ENCODE data around the gene ANO3.

DNA sequence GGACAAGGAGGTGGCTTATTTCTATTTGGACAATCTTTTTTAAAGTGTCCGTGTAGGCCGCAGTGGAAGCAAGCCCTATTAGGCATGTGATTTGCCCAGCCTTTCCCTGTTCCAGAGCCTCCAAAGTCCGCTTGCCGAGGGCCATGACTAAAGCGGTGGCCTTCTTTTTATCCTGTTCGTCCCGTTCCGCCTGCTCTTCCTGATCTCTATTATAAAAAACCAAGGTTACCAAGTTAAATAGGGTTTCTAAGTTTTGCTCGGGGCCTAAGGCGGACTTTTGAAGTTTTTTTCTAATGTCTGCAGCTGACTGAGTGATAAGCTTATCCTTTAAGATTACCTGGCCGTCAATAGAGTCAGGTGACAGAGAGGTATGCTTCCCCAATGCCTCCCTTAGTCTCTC is 261.8 kb downstream of the ANO3 start:
- TF ChIP-seq, protein P1, sequence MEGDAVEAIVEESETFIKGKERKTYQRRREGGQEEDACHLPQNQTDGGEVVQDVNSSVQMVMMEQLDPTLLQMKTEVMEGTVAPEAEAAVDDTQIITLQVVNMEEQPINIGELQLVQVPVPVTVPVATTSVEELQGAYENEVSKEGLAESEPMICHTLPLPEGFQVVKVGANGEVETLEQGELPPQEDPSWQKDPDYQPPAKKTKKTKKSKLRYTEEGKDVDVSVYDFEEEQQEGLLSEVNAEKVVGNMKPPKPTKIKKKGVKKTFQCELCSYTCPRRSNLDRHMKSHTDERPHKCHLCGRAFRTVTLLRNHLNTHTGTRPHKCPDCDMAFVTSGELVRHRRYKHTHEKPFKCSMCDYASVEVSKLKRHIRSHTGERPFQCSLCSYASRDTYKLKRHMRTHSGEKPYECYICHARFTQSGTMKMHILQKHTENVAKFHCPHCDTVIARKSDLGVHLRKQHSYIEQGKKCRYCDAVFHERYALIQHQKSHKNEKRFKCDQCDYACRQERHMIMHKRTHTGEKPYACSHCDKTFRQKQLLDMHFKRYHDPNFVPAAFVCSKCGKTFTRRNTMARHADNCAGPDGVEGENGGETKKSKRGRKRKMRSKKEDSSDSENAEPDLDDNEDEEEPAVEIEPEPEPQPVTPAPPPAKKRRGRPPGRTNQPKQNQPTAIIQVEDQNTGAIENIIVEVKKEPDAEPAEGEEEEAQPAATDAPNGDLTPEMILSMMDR (IDR thresholded peaks at IDR 0.05): no peak
- no peak for TF ChIP-seq EZH2 (IDR thresholded peaks at IDR 0.05; ENCODE audit: borderline replicate concordance, insufficient read depth, low read depth, low read length, poor library complexity, severe bottlenecking)
